ENCODE results near the gene FKBP5.

FKBP5 gene

GRCh38 chr6:35553315-35553714 lies 135.4 kb downstream of the FKBP5 start:
- no peak for DNase-seq (ENCODE audit: low read depth)
- no peak overlapping the region for H3K4me3 ChIP-seq (ENCODE audit: control insufficient read depth, low read depth, low read length)
- TF ChIP-seq, protein P1, sequence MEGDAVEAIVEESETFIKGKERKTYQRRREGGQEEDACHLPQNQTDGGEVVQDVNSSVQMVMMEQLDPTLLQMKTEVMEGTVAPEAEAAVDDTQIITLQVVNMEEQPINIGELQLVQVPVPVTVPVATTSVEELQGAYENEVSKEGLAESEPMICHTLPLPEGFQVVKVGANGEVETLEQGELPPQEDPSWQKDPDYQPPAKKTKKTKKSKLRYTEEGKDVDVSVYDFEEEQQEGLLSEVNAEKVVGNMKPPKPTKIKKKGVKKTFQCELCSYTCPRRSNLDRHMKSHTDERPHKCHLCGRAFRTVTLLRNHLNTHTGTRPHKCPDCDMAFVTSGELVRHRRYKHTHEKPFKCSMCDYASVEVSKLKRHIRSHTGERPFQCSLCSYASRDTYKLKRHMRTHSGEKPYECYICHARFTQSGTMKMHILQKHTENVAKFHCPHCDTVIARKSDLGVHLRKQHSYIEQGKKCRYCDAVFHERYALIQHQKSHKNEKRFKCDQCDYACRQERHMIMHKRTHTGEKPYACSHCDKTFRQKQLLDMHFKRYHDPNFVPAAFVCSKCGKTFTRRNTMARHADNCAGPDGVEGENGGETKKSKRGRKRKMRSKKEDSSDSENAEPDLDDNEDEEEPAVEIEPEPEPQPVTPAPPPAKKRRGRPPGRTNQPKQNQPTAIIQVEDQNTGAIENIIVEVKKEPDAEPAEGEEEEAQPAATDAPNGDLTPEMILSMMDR (conservative IDR thresholded peaks at IDR 0.05; ENCODE audit: control insufficient read depth, insufficient read depth, low read depth, low read length): no peak

- no peak overlapping the region for H3K4me3 ChIP-seq (ENCODE audit: control insufficient read depth, low read depth, low read length)
- TF ChIP-seq, protein P1 (conservative IDR thresholded peaks at IDR 0.05; ENCODE audit: control insufficient read depth, insufficient read depth, low read depth, low read length): peak; percentile 97
- peak; percentile 56 for DNase-seq (ENCODE audit: low read depth)
Observed at GRCh38 chr6:35552285-35552917, 136.3 kb downstream of the FKBP5 start.

- DNase-seq (ENCODE audit: low read depth): no peak
- H3K4me3 ChIP-seq (ENCODE audit: control insufficient read depth, low read depth, low read length): no peak overlapping the region
- TF ChIP-seq, protein P1 (conservative IDR thresholded peaks at IDR 0.05; ENCODE audit: control insufficient read depth, insufficient read depth, low read depth, low read length): no peak
Observed at GRCh38 chr6:35550437-35550836, 138.3 kb downstream of the FKBP5 start.

DNA sequence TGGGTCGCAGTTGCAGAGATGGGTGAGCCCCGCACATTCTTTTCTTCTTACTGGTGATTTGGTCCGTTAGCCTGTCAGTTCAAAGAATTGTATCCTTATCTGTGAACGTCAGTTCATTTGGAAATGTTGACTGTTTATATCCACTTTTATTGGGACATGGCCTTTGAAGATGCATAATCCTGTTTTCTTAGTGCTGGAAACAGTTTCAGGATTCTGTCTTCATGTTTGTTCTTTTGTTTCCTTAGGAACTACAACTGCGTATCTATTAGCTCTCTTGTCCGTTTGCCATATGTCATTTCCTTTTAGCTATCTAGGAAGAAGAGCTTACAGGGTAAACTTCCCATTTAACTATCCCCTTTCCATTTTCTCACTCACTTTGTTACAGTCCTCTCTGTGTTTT lies 141.0 kb downstream of the FKBP5 start:
- no peak for DNase-seq (ENCODE audit: low read depth)
- TF ChIP-seq, protein P1 (conservative IDR thresholded peaks at IDR 0.05; ENCODE audit: control insufficient read depth, insufficient read depth, low read depth, low read length): no peak
- H3K4me3 ChIP-seq (ENCODE audit: control insufficient read depth, low read depth, low read length): no peak overlapping the region

DNA sequence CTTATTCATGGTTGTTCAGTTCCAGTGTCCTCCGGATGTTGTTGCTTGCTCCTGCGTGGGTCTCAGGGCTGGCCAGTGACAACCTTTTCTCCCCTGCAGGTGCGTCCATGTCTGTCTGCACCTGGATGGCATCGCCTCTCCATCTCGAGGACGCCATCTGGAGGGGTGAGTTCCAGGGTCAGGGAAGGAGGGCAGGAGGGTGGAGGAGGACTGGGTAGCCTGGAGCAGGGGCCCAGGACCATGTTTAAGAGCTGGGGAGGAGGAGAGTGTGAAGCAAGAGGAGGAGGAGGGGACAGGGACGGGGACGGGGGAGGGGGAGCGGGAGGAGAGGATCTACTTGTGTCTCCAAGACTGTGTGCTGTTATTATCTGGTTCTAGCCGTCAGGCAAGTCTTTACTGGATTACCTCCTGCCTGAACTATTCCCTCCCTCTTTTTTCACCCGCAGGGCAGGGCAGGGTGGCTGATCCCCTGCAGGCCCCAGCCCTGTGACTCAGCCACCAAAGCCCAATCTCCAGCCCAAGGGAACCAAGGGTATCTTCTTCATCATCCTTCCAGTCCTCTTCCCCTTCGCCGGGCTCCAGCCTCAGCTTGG lies 143.8 kb downstream of the FKBP5 start:
- no peak for DNase-seq (ENCODE audit: low read depth)
- TF ChIP-seq, protein P1 (conservative IDR thresholded peaks at IDR 0.05; ENCODE audit: control insufficient read depth, insufficient read depth, low read depth, low read length): no peak

DNA sequence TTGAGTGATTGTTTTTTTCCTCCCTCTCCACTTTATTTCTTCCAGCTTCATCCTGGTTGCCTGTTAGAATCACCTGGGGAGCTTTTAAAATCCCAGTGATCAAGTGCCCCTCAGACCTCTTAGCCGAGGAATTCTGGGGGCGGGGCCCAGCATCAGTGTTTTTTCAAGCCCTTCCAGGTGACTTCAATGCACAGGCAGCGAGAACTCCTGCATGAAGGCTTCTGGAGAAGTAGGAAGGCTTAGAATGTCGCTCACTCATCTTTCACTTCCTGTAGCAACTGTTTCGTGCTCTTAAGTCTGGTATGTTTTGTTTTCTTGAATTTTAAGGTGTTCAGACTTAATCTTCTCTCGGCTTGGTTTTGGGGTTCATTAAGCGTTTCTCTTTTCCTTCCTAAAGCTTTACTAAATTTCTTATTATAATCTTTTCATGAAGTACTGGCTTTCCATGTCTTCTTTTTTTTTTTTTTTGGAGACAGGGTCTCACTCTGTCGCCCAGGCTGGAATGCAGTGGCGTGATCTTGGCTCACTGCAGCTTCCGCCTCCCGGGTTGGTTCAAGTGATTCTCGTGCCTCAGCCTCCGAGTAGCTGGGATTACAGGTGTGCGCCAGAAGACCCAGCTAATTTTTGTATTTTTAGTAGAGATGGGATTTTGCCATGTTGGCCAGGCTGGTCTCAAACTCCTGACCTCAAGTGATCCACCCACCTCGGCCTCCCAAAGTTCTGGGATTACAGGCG lies 145.1 kb downstream of the FKBP5 start:
- no peak overlapping the region for H3K4me3 ChIP-seq (ENCODE audit: control insufficient read depth, low read depth, low read length)
- TF ChIP-seq, protein P1 (conservative IDR thresholded peaks at IDR 0.05; ENCODE audit: control insufficient read depth, insufficient read depth, low read depth, low read length): no peak
- DNase-seq (ENCODE audit: low read depth): no peak

More for the DNA sequence above, 143.8 kb downstream of the FKBP5 start:
- H3K4me3 ChIP-seq (ENCODE audit: control insufficient read depth, low read depth, low read length): no peak overlapping the region
